Endometrial microvascular endothelial cells (primary cell): ENCODE results near the gene SUCLG1. TPM values are rescaled to one million over a fixed set of nuclear protein-coding genes. Genes with fewer than 3 reads are reported as not detected.

Source experiments
- in situ Hi-C: cut with HindIII; loops from 2 replicates; pipeline ENCODE4 v1.10.0; 2017; ENCODE audit warnings: low sequenced_read_pairs, low pct_unique_long_range_greater_than_20kb; ENCODE audit errors: inconsistent ontology term
- total RNA-seq: library from RNA; depleted of rRNA; stranded (reverse); fragments of >200 nt; gene quantifications from one replicate; pipeline ENCODE4 v1.2.3, GENCODE V29; 2015; ENCODE audit errors: inconsistent ontology term

The SUCLG1 gene
- total RNA-seq, 1 donor from 2014 or later, result 91.4 TPM

- in situ Hi-C loops, result no loop called here
These were observed 78.2 kb downstream of the SUCLG1 start for GRCh38 chr2:84380875-84381274.

GRCh38 chr2:84378960-84379359, 80.1 kb downstream of the SUCLG1 start:
- in situ Hi-C loops, result no loop called here

- in situ Hi-C loops, result no loop called here
These were observed 84.1 kb downstream of the SUCLG1 start for GRCh38 chr2:84375020-84375419.

GRCh38 chr2:84373866-84374265, 85.2 kb downstream of the SUCLG1 start:
- in situ Hi-C loops, result no loop called here

Other genes with a start within 250 kb of the SUCLG1 start
- 0.19 TPM for gene DNAH6, start 57.2 kb upstream of the SUCLG1 start, total RNA-seq